ENCODE data around the gene CBX4.

Gene CBX4

GRCh38 chr17:79840989-79841286, 1.7 kb upstream of the CBX4 start:
- no peak for DNase-seq

- no peak for DNase-seq
These were observed 1.2 kb upstream of the CBX4 start for GRCh38 chr17:79840269-79840988.

GRCh38 chr17:79838522-79839274, 542 bp downstream of the CBX4 start:
- DNase-seq: peak; percentile 54

GRCh38 chr17:79837888-79838521, 1.2 kb downstream of the CBX4 start:
- DNase-seq: peak; percentile 25

- DNase-seq: peak; percentile 49
These were observed 2.0 kb downstream of the CBX4 start for GRCh38 chr17:79836972-79837887.

- no peak for DNase-seq
These were observed 2.7 kb downstream of the CBX4 start for GRCh38 chr17:79836510-79836971.

- no peak for DNase-seq
These were observed 3.2 kb downstream of the CBX4 start for GRCh38 chr17:79835953-79836509.

- DNase-seq: no peak
These were observed 3.8 kb downstream of the CBX4 start for GRCh38 chr17:79835470-79835899.

- peak; percentile 41 for DNase-seq
These were observed 4.4 kb downstream of the CBX4 start for GRCh38 chr17:79834565-79835469.

- no peak for DNase-seq
These were observed 5.3 kb downstream of the CBX4 start for GRCh38 chr17:79833744-79834564.

GRCh38 chr17:79833110-79833450, 6.2 kb downstream of the CBX4 start:
- DNase-seq: no peak

- no peak for DNase-seq
These were observed 6.8 kb downstream of the CBX4 start for GRCh38 chr17:79832218-79833109.

GRCh38 chr17:79831265-79832217, 7.7 kb downstream of the CBX4 start:
- no peak for DNase-seq

GRCh38 chr17:79830763-79831264, 8.4 kb downstream of the CBX4 start:
- DNase-seq: no peak

- no peak for DNase-seq
These were observed 8.9 kb downstream of the CBX4 start for GRCh38 chr17:79830303-79830702.

- DNase-seq: no peak
These were observed 9.8 kb downstream of the CBX4 start for GRCh38 chr17:79829457-79829856.

- DNase-seq: no peak
These were observed 10.2 kb downstream of the CBX4 start for GRCh38 chr17:79829004-79829403.
